Mononuclear cell (primary cell): Measurements from ENCODE around the gene F10. TPM values are rescaled to one million over a fixed set of nuclear protein-coding genes. Genes with fewer than 3 reads are reported as not detected.
A peak's percentile ranks its signal among the peaks of the same experiment; 100 is the strongest.

Experiments
- H3K27me3 ChIP-seq: 2 replicates; pipeline ENCODE4 v1.6.0; 2011; ENCODE audit warnings: low read length, control low read depth; ENCODE audit not compliant: insufficient read depth
- H3K4me1 ChIP-seq: 2 replicates; pipeline ENCODE4 v1.5.1; 2011; ENCODE audit warnings: mild to moderate bottlenecking, low read length, control low read depth; ENCODE audit not compliant: insufficient read depth
- H3K4me3 ChIP-seq: 2 replicates; pipeline ENCODE4 v1.5.1; 2011; ENCODE audit warnings: mild to moderate bottlenecking, low read length, moderate library complexity
- H3K9me3 ChIP-seq: 2 replicates; pipeline ENCODE4 v1.5.1; 2011; ENCODE audit warnings: low read depth, mild to moderate bottlenecking, control low read depth, low read length
- total RNA-seq: library from RNA; depleted of rRNA; stranded (reverse); fragments of >200 nt; gene quantifications from one replicate; pipeline ENCODE4 v1.2.3, GENCODE V29; 2012

The F10 gene
- total RNA-seq, 1 donor = not detected

DNA sequence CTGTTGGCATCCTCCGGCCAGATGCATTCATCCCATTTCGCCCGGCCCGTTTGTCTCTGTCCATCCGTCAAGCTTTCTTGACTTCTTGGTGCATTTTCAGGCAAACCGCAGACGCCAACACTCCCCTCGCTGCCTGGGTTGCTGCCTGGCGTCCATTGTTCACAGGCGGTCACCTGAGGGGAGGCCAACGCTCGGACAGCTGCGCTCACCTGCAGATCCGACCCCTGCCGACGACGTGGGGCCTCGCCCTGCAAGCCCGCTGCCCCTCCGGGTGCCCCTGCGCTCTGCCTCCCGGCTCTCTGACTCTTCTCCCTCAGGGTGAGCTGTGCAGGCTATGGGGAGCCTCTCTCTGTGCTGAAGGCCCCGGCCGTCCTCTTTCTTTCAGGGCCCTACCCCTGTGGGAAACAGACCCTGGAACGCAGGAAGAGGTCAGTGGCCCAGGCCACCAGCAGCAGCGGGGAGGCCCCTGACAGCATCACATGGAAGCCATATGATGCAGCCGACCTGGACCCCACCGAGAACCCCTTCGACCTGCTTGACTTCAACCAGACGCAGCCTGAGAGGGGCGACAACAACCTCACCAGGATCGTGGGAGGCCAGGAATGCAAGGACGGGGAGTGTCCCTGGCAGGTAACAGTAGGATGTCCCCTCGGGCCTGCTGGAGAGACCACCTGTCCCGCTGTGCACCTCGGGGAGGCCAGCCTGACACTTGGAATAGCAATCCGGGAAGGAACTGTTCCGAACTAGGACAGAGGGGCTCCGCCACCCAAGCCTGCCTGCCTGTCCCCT, 21.1 kb downstream of the F10 start:
- no peaks in the 10 kb centered on the region for H3K9me3 ChIP-seq
- no peaks in the 10 kb centered on the region for H3K27me3 ChIP-seq
- no peaks in the 10 kb centered on the region for H3K4me1 ChIP-seq
- H3K4me3 ChIP-seq = no peak overlapping the region

DNA sequence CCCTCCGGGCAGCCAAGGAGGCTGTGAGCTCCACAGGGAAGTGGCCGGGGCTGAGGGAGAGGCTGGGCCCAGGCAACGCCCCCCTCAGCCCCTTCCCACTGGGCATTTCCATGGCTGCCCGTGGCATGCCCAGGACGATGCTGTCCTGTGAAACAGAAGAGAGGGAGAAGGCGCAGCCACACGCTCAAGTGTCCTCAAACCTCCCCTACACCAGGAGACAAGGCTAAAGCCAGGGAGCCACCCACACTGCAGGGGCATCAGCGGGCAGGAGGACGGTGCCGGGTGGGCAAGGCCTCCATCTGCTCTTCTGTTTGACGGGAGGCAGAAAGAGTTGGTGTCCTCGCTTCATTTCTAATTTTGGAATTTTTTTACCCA, 21.6 kb downstream of the F10 start:
- Histone ChIP-seq H3K4me3 (no peak overlapping the region), H3K9me3 (no peaks in the 10 kb centered on the region), H3K4me1 (no peaks in the 10 kb centered on the region), H3K27me3 (no peaks in the 10 kb centered on the region)

DNA sequence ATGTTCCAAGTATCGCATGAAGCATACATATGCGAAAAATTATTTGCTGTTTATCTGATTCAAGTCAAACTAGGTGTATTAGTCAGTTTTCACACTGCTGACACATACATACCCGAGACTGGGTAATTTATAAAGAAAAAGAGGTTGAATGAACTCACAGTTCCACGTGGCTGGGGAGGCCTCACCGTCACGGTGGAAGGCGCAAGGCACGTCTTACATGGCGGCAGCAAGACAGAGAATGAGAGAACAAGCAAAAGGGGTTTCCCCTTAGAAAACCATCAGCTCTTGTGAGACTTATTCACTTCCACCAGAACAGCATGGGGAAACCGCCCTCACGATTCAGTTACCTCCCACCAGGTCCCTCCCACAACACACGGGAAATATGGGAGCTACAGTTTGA, 22.9 kb downstream of the F10 start:
- no peaks in the 10 kb centered on the region for H3K4me1 ChIP-seq
- H3K27me3 ChIP-seq = no peaks in the 10 kb centered on the region
- no peaks in the 10 kb centered on the region for H3K9me3 ChIP-seq
- H3K4me3 ChIP-seq = no peak overlapping the region

DNA sequence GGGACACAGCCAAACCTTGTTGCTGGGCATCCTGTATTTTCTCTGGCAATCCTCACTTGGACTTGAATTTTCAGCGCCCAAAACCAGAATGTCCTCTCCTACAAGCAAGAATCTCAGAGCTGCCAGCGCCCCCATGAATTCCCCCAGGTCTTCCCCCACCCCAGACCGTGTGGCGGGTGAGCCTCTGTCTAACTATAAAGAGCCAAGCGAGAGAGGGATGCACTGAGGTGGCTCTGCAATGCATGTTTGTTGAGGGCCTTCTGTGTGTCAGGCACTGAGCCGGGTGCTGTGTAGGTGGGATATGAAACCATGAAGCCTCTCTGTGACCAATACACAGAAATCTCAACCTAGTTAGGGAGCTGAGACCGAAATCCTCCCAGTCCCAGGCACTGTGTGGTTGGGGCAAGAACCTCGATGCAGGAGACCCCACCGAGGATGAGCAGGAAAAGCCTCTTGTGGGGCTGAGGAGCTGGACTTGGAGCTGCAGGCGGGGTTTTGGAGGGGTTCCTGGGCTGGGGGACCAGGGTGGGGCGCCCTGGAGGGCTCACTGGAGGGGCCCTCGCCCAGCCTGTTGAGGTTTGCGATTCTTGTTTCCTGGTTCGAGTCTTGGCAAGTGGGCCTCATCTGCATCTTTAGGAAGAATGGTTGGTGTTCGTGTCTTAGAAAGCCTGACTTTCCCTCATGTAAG, 23.5 kb downstream of the F10 start:
- no peak overlapping the region for H3K4me3 ChIP-seq
- no peaks in the 10 kb centered on the region for H3K4me1 ChIP-seq
- H3K9me3 ChIP-seq = no peaks in the 10 kb centered on the region
- no peaks in the 10 kb centered on the region for H3K27me3 ChIP-seq

DNA sequence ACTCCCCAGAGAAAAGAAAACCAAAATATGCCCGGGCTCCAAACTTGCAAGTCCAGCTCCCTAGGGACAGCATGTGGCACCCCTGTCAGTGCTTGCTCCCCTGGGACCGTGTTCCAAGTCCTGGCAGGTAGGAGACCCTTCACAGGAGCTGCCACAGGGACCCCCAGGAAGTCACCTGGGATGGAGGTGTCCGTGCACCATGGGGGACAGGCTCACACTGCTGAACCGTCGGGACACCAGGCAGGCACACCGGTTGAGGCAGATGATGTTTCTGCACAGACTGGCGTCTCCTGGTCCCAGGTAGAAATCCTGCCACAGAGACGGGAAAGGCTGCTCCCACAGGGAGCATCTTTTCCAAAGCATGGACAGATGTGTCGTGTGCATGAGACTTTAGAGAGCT, 24.2 kb downstream of the F10 start:
- Histone ChIP-seq H3K4me1 (no peaks in the 10 kb centered on the region), H3K9me3 (no peaks in the 10 kb centered on the region), H3K4me3 (no peak overlapping the region), H3K27me3 (peaks cover 1% of the 10 kb centered on the region)

DNA sequence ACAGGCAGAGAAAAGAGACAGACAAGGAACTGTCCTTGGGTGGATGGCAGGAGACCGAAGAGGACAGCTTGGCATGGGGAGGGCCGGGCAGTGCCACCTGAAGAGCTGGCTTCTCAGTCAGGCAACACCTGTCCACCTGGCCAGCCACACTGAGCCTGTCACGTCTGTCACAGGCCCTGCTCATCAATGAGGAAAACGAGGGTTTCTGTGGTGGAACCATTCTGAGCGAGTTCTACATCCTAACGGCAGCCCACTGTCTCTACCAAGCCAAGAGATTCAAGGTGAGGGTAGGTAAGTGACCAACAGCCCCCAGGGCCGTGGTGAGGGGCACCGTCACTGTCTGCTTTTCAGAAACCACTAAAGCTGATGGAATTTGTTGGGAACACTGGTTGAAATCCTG, 24.6 kb downstream of the F10 start:
- Histone ChIP-seq H3K4me1 (peaks cover 3% of the 10 kb centered on the region), H3K4me3 (no peak overlapping the region), H3K27me3 (peaks cover 6% of the 10 kb centered on the region), H3K9me3 (no peaks in the 10 kb centered on the region)

DNA sequence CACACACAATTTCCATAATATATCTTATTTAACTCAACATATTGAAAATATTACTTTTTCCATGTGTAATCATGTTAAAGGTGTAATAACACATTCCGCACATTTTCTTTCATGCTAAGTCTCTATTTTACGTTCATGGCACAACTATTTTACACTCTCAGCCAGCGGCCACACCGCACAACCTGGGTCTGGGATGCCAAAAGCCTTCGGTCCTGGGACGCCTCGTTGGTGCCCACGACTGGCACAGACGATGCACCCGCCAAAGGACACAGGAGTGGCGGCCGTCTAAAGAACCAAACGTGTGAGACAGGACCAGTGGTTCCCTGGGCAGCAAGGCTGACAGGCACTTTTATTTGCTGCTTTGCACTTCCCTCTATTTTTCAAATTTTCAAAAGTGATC, 25.8 kb downstream of the F10 start:
- Histone ChIP-seq H3K9me3 (no peaks in the 10 kb centered on the region), H3K27me3 (peaks cover 13% of the 10 kb centered on the region), H3K4me3 (no peak overlapping the region), H3K4me1 (peaks cover 15% of the 10 kb centered on the region)

DNA sequence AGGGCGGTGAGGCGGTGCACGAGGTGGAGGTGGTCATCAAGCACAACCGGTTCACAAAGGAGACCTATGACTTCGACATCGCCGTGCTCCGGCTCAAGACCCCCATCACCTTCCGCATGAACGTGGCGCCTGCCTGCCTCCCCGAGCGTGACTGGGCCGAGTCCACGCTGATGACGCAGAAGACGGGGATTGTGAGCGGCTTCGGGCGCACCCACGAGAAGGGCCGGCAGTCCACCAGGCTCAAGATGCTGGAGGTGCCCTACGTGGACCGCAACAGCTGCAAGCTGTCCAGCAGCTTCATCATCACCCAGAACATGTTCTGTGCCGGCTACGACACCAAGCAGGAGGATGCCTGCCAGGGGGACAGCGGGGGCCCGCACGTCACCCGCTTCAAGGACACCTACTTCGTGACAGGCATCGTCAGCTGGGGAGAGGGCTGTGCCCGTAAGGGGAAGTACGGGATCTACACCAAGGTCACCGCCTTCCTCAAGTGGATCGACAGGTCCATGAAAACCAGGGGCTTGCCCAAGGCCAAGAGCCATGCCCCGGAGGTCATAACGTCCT, 26.4 kb downstream of the F10 start:
- Histone ChIP-seq H3K27me3 (peaks cover 13% of the 10 kb centered on the region), H3K4me1 (peaks cover 18% of the 10 kb centered on the region), H3K9me3 (no peaks in the 10 kb centered on the region), H3K4me3 (no peak overlapping the region)

DNA sequence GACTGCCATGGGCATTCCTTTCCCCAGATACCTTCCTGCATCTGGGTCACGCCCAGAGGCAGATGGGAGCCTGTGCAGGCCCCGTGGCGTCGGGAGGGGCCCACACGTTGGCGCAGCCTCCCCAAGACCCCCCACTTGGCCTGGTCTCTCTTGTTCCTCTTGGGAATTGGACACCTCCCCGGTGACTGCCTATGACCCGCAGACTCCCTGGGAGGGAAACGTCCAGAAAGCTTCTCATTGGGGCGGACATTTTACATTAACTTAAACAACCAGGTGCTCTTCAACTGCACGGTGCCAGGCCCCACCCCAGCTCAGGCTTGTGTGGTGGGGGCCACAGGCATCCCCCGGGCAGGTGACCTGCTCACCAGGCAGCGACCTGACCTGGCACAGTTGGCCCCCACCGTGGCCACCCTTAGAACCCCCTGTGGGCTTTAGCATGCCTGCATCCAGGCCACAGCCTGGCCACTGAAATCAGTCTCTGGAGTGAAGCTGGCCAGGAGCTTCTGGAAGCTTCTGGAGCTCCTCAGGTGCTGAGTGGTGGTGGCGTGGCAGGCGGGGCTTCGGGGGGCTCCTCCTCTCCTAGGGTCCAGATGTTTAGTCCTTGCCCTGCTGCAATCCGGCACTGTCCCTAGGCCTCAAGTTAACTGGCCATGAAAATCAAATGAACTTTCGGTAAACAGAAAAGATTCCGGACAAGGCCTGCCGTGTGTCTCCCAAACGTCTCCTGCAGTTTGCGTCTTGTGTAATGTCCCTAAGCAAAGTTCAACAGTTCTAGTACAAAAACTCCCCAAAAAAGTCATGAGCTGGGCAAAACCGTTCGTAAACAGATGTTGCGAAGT, 27.3 kb downstream of the F10 start:
- H3K9me3 ChIP-seq = no peaks in the 10 kb centered on the region
- peaks cover 23% of the 10 kb centered on the region for H3K4me1 ChIP-seq
- peaks cover 13% of the 10 kb centered on the region for H3K27me3 ChIP-seq
- H3K4me3 ChIP-seq = no peak overlapping the region

DNA sequence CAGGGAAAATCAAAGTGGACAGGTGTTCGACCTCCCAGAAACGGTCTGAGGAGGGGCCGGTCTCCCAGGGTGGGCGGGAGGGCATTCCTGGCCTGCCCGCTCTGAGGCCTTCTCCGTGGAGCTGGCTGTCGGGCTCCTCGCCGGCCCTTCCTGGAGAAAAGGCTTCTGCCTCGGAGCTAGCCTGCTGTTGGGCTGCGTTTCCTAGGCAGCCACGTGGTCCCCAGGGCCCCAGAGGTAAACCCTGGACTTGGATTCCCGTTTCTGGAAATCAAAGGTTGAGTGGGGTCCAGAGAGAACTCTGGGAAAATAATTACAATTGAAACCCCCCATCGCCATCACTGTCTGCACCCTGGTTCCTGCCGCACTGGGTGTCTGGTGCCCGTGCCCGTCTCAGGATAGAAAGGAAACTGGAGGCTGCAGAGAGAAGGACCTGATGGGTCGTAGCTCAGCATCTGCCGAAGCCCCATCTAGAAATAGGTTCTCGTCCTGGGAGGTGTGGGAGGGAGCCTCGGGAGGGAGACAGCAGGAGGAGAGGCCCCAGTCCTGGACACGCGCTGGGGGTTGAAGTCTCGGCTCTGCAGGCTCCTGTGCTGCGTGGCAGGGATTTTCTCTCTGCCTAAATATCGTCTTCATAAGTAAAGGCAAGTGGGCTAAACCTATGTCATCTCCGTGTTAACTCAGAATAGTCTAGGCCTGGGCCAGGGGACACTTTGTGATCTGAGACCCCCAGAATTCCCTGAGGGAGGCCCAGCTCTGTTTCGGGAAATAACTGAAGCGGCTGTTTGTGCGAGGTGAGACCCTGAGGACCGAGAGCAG, 28.2 kb downstream of the F10 start:
- no peak overlapping the region for H3K4me3 ChIP-seq
- H3K9me3 ChIP-seq = no peaks in the 10 kb centered on the region
- H3K4me1 ChIP-seq = peaks cover 23% of the 10 kb centered on the region
- peaks cover 13% of the 10 kb centered on the region for H3K27me3 ChIP-seq

DNA sequence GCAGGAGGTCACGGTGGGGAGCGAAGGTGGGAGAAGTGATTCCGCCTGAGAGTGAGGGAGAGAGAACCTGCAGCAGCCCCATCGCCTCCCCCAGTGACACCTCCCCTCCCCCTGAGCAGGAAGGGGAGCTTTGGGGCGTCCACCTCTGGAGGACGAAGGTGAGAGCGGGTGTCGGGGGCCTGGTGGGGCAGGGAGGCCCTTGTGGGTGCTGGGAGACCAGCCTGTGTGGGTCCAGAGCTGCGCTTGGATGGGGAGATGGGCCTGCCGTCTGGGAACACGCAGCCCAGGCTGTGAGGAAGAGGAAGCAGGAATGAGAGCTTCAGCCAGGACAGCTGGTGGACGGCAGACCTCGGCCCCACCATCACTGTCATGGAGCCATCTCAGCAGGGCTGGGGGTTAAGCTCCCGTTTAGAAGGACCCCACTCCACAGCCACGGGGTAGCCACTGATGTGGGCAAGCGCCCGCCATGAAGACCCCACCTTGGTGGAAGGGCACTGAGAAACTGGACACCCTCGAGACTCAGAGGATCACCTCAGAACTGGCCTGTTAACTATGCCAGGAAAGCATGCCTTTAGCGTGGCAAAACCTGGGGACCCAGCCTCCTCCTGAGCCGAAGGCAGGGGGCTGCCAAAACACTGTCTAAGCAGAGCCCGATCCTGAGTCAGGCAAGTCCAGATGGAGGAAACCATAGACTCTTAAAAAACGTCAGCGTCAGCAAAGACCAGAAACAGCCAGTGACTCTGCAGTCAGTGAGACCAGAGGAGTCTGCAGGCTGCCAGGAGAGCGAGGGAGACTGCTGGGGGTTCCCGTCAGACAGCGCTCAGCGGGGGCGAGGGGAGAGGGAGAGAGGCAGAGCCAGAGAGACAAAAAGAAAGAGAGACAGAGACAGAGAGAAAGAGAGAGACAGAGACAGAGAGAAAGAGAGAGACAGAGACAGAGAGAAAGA, 29.4 kb downstream of the F10 start:
- no peak overlapping the region for H3K4me3 ChIP-seq
- H3K9me3 ChIP-seq = no peaks in the 10 kb centered on the region

DNA sequence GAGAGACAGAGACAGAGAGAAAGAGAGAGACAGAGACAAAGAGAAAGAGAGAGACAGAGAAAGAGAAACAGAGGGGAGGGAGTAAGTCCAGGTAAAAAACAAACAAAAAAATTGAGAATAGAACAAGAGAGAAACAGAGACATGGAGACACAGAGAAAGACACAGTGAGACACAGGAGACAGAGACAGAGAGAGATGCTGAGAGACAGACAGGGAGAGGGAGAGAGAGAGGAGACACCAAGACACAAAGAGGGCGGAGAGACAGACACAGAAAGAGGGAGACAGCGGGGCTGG, 30.0 kb downstream of the F10 start:
- Histone ChIP-seq H3K4me3 (no peak overlapping the region), H3K9me3 (no peaks in the 10 kb centered on the region), H3K4me1 (peaks cover 23% of the 10 kb centered on the region), H3K27me3 (peaks cover 13% of the 10 kb centered on the region)

More for the DNA sequence above, 29.4 kb downstream of the F10 start:
- H3K4me1 ChIP-seq = peaks cover 23% of the 10 kb centered on the region
- H3K27me3 ChIP-seq = peaks cover 13% of the 10 kb centered on the region

DNA sequence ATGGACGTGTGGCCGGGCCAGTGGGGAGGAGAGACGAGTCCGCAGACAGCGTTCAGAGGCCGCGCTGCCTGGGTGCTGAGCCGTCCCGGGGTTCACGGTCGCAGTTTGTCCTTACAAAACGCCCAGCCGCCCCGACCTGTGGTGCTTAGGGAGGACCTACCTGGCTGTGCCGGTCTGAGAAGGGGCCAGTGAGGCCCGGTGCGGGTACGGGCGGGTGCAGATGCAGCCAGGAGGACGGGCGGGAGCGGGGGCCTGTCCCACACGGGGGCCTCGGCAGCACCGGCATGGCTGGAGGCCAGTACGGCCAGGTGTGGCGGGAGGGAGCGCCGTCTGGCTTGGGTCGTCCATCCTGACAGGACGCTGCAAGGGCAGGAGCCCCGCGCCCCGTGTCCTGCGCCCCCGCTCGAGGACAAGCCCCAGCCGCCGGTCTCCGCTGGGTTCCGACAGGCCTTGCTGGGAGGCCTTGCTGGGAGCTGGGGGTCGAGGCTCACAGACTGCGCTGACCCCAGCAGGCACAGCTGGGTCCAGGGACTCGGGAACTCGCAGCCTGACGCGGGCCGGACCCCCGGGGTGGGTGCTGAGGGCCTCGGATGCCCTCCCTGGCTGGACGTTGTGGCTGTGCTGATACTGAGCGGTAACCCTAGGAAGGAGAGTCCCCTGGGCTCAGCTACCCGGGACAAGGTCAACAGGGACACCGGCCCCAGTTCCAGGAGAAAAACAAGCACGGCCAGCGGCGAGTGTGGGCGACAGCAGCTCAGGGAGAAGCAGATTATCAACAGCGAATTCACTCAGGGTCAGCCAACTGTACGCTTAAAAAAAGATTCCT, 30.6 kb downstream of the F10 start:
- Histone ChIP-seq H3K9me3 (no peaks in the 10 kb centered on the region), H3K27me3 (peaks cover 13% of the 10 kb centered on the region), H3K4me1 (peaks cover 23% of the 10 kb centered on the region), H3K4me3 (peak overlapping the region; percentile 38)
